Measurements from ENCODE around the gene SPESP1.

Gene SPESP1

DNA sequence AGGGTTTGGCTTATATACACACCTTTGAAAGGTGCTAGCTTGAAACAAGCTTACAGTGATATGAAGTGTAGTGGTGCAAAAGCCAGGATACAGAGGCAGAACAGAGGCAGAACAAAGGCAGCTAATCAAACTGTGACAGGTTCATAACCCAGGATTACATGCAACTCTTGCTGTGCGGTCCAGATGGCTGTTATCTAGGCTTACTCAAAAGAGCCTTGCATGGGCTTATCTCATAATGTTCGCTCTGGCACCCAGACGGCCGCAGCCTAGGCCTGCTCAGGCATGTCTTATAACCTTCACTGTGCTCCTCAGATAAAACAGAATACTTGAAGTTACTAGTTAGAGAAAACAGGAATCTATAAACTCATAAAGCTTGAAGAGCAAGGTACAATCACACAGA, 61.4 kb downstream of the SPESP1 start:
- TF ChIP-seq POLR2A (IDR thresholded peaks at IDR 0.05; ENCODE audit: low read depth, low read length), result no peak
- DNase-seq (ENCODE audit: insufficient read length, low spot score) (no peak), FAIRE-seq (no peak)

DNA sequence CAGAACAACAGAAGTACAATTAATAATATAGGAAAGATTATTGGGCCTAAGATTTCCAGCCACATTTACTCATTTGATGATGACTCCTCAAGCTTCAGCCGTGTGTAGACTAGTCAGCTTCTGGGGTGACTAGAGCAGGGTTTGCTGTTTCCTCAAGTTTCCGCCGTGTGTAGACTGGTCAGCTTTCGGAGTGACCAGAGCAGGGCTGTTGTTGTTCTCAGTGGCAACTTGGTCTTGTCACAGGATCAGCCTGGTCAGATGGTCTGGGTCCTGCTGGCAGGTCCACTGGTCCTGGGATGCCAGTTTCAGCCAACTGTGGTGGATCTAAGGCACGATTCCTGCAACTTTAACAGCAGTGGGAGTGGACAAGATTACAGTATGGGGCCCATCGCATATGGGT, 62.4 kb downstream of the SPESP1 start:
- no peak for FAIRE-seq
- DNase-seq (ENCODE audit: insufficient read length, low spot score), result no peak
- no peak for TF ChIP-seq POLR2A (IDR thresholded peaks at IDR 0.05; ENCODE audit: low read depth, low read length)

DNA sequence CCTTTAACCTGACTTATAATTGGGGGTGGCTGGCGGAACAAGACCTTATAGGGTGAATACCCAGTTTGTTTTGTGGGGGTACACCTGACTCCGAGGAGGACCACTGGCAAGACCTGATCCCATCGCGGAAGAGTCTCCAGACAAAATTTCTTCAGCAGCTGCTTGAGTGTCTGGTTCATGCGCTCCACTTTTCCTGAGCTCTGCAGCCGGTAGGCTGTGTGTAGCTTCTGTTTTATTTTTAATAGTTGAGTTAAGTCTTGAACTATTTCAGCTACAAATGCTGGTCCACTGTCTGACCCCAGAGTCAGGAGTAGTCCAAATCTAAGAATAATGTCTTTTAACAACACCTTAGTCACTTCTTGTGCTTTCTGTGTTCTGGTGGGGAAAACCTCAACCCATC, 63.0 kb downstream of the SPESP1 start:
- FAIRE-seq, result no peak
- TF ChIP-seq POLR2A (IDR thresholded peaks at IDR 0.05; ENCODE audit: low read depth, low read length), result no peak
- no peak for DNase-seq (ENCODE audit: insufficient read length, low spot score)

DNA sequence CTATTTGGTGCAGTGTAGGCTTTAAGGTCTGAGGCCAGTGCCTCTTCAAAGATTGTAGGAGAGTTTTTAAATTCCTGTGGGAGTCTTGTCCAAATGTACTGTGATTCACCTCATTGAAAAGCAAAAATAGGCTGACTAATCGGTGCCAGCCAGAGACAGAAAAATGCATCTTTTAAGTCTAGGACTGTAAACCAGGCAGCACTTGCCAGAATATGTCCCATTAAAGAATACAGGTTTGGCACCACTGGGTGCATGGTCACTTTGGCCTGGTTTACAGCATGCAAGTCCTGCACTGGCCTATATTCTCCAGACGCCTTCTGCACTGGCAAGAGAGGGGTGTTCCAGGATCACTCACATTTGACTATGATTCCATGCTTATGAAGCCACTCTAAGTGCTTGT, 63.8 kb downstream of the SPESP1 start:
- DNase-seq (ENCODE audit: insufficient read length, low spot score) (peak; percentile 51), FAIRE-seq (no peak)
- no peak for TF ChIP-seq POLR2A (IDR thresholded peaks at IDR 0.05; ENCODE audit: low read depth, low read length)

DNA sequence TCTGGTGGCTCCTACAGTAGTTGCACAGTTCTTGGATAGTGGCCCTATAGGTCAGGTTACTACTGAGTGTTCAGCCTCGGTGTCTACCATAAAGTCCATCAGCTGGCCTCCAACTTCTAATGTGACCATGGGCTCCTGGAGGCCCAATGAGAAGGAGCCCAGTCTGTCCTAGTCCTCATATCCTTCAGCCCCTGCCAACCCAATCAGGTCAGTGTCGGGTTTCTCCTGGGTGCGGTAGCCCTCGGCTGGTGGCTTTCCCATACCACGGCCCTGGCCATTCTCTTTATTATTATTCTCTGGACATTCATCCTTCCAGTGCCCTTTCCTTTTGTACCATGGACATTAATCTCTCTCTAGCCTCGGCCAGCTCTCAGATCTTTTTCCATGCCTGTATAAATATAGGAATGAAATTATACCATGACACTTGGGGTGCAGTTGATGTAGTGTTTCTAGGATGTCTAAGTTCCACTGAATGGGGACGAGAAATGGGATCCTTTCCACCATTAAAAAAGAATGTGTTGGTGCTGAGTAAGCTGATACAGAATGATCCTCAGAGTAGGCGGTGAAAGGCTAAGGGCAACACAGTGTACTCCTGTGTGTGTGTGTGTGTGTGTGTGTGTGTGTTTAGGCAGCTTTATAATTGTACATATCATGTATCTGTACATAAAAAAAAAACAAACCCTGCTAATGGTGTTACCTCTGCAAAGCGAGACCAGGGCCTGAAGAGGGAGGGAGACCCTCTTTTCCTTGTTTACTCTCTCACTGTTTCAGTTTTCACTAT, 64.8 kb downstream of the SPESP1 start:
- no peak for FAIRE-seq
- DNase-seq (ENCODE audit: insufficient read length, low spot score), result no peak
- no peak for TF ChIP-seq POLR2A (IDR thresholded peaks at IDR 0.05; ENCODE audit: low read depth, low read length)
